Measurements from ENCODE around the gene REPS2.

- no peak for TF ChIP-seq CTCF (IDR thresholded peaks at IDR 0.05)
- no peak for TF ChIP-seq POLR2A (IDR thresholded peaks at IDR 0.05)
These were observed 131.7 kb downstream of the REPS2 start for GRCh38 chrX:17078031-17078720.
